Mesenchymal stem cell (in vitro differentiated cells and primary cell): ENCODE results near the gene PIK3R6.

ENCODE experiments used
- DNase-seq: peaks from one replicate; pipeline ENCODE4 v3.0.0-alpha.2; 2013
- H2AFZ ChIP-seq: one replicate; pipeline ENCODE4 v1.6.1; 2013; ENCODE audit warnings: low read depth, mild to moderate bottlenecking, control low read depth, inconsistent platforms, low read length, moderate library complexity
- H2AK5ac ChIP-seq: 2 replicates; pipeline ENCODE4 v1.6.1; 2013; ENCODE audit warnings: low read length, moderate library complexity, mild to moderate bottlenecking, inconsistent platforms; ENCODE audit not compliant: severe bottlenecking
- H2BK120ac ChIP-seq: one replicate; pipeline ENCODE4 v1.6.1; 2013; ENCODE audit warnings: low read depth, mild to moderate bottlenecking, inconsistent platforms, low read length, moderate library complexity
- H2BK12ac ChIP-seq, 2 experiments: one replicate each; pipeline ENCODE4 v1.6.1; 2013; ENCODE audit warnings: inconsistent platforms in 2 of 2, low read length in 2 of 2, mild to moderate bottlenecking in 2 of 2, moderate library complexity in 2 of 2, control low read depth in 1 of 2
- H2BK15ac ChIP-seq: one replicate; pipeline ENCODE4 v1.6.1; 2013; ENCODE audit warnings: mild to moderate bottlenecking, low read depth, inconsistent platforms; ENCODE audit not compliant: poor library complexity, severe bottlenecking
- H2BK5ac ChIP-seq: 2 replicates; pipeline ENCODE4 v1.6.1; 2013; ENCODE audit warnings: low read depth, mild to moderate bottlenecking, low read length, control low read depth, inconsistent platforms; ENCODE audit not compliant: poor library complexity, severe bottlenecking
- H3K14ac ChIP-seq, 2 experiments: one replicate each; pipeline ENCODE4 v1.6.1; 2013; ENCODE audit warnings: inconsistent platforms in 2 of 2, low read length in 2 of 2, control low read depth in 1 of 2, mild to moderate bottlenecking in 1 of 2, moderate library complexity in 1 of 2
- H3K18ac ChIP-seq, 2 experiments: one replicate each; pipeline ENCODE4 v1.6.1; 2013; ENCODE audit warnings: inconsistent platforms in 2 of 2, low read length in 2 of 2, control low read depth in 1 of 2, low read depth in 1 of 2, mild to moderate bottlenecking in 1 of 2
- H3K23ac ChIP-seq, 2 experiments: one replicate each; pipeline ENCODE4 v1.6.1; 2013; ENCODE audit warnings: inconsistent platforms in 2 of 2, low read length in 2 of 2, mild to moderate bottlenecking in 2 of 2, moderate library complexity in 2 of 2, control low read depth in 1 of 2
- H3K27ac ChIP-seq: 2 replicates; pipeline ENCODE4 v1.5.1; 2013; ENCODE audit warnings: mild to moderate bottlenecking, moderate library complexity, low read length, control low read depth, inconsistent platforms; ENCODE audit not compliant: poor library complexity, severe bottlenecking
- H3K27me3 ChIP-seq, 2 experiments: 2 replicates each; pipeline versions ENCODE4 v1.6.1 to v1.7.0; 2013; ENCODE audit warnings: low read length in 2 of 2, mild to moderate bottlenecking in 2 of 2, moderate library complexity in 2 of 2, control low read depth in 1 of 2, inconsistent platforms in 1 of 2; ENCODE audit not compliant: control insufficient read depth in 1 of 2, insufficient read depth in 1 of 2
- H3K36me3 ChIP-seq, 2 experiments: 2 replicates each; pipeline versions ENCODE4 v1.6.1 to v1.7.0; 2013; ENCODE audit warnings: low read length in 2 of 2, control low read depth in 1 of 2, inconsistent platforms in 1 of 2, low read depth in 1 of 2, mild to moderate bottlenecking in 1 of 2; ENCODE audit not compliant: insufficient read depth in 2 of 2, control insufficient read depth in 1 of 2
- H3K4ac ChIP-seq, 2 experiments: one replicate each; pipeline ENCODE4 v1.6.1; 2013; ENCODE audit warnings: inconsistent platforms in 2 of 2, low read length in 2 of 2, mild to moderate bottlenecking in 2 of 2, moderate library complexity in 2 of 2, control low read depth in 1 of 2, low read depth in 1 of 2
- H3K4me1 ChIP-seq: 2 replicates; pipeline ENCODE4 v1.6.1; 2013; ENCODE audit warnings: low read depth, low read length, control low read depth; ENCODE audit not compliant: control insufficient read depth, insufficient read depth
- H3K4me2 ChIP-seq: 2 replicates; pipeline ENCODE4 v1.6.1; 2013; ENCODE audit warnings: low read length, mild to moderate bottlenecking, inconsistent platforms; ENCODE audit not compliant: poor library complexity, severe bottlenecking
- H3K4me3 ChIP-seq, 2 experiments: 2 replicates each; pipeline versions ENCODE4 v1.5.1 to v1.7.0; 2013; ENCODE audit warnings: low read length in 2 of 2, mild to moderate bottlenecking in 2 of 2, control low read depth in 1 of 2, low read depth in 1 of 2; ENCODE audit not compliant: insufficient read depth in 1 of 2
- H3K79me1 ChIP-seq: replicated peaks from 2 replicates; pipeline ENCODE4 v1.6.1; 2013; ENCODE audit warnings: mild to moderate bottlenecking, control low read depth, low read length, inconsistent platforms; ENCODE audit not compliant: poor library complexity, severe bottlenecking
- H3K9ac ChIP-seq: 2 replicates; pipeline ENCODE4 v1.7.0; 2013; ENCODE audit warnings: mild to moderate bottlenecking, low read length, moderate library complexity
- H3K9me3 ChIP-seq: 2 replicates; pipeline ENCODE4 v1.7.0; 2013; ENCODE audit warnings: mild to moderate bottlenecking, low read length; ENCODE audit not compliant: control insufficient read depth
- H4K8ac ChIP-seq: one replicate; pipeline ENCODE4 v1.6.1; 2013; ENCODE audit warnings: inconsistent platforms, mild to moderate bottlenecking, low read length, moderate library complexity
- H4K91ac ChIP-seq: one replicate; pipeline ENCODE4 v1.6.1; 2013; ENCODE audit warnings: mild to moderate bottlenecking, low read length, inconsistent platforms
- WGBS: methylation state at CpG from one replicate; pipeline ENCODE4 v1.1.7; 2013; ENCODE audit warnings: mixed read lengths; 5-methylcytosine and 5-hydroxymethylcytosine counted together

Gene PIK3R6

DNA sequence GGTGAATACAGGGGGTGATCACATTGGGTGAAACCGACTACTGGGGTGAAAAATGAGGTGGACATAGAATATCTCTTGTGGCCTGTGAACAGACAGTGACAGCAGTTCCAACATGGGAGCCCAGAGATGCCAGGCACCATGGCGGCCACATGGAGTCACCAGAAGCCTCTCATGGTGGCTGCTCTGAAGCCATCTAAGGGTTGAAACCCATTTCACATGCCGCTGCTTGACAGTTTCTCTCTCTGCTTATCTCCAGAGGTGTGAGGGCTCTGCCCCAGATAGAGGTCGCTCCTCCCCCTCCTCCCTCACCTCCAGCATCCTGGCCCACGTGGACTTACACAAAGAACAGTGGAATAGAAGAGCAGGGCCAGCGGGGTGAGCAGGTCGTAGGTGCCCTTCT lies 37.9 kb upstream of the PIK3R6 start:
- Histone ChIP-seq H3K79me1 (no peaks in the 10 kb centered on the region), H4K8ac (no peak overlapping the region), H2AK5ac (no peak overlapping the region), H3K27me3 (peaks cover 32 to 41% of the 10 kb centered on the region in 2 experiments), H3K9me3 (no peaks in the 10 kb centered on the region), H3K9ac (no peak overlapping the region), H3K4me1 (no peaks in the 10 kb centered on the region), H2AFZ (no peak overlapping the region), H3K36me3 (no peaks in the 10 kb centered on the region), H4K91ac (no peak overlapping the region), H3K18ac (no peak overlapping the region), H3K4ac (no peak overlapping the region), H3K4me3 (no peak overlapping the region), H2BK120ac (no peak overlapping the region), H2BK5ac (no peak overlapping the region), H2BK15ac (no peak overlapping the region), H3K4me2 (no peak overlapping the region), H2BK12ac (no peak overlapping the region), H3K23ac (no peak overlapping the region), H3K14ac (no peak overlapping the region), H3K27ac (no peak overlapping the region)
- no peak for DNase-seq
- 62% methylated on average over 5 of the region's 7 CpGs for WGBS

DNA sequence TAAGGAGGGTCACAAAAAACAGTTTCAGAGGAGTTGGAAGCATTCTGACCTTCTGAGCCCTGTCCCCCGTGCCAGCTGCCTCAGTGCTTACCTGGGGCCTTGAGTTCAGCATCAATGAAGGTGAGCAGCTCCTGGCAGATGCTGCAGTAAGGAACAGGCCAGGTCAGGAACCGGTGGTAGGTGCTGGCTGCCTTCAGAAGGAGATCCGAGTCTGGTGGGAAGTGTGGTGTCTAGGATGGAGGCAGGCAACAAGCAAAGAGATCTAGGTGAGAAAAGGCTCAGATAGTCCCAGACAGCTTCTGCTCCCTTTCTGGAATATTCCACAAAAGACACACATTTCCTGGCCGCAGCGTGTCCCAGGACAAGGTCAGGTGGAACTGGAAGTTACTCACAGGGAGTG lies 37.2 kb upstream of the PIK3R6 start:
- no peak overlapping the region for H3K4me3 ChIP-seq
- no peak overlapping the region for H3K18ac ChIP-seq
- H3K9ac ChIP-seq: no peak overlapping the region
- H3K27me3 ChIP-seq: peaks cover 29 to 41% of the 10 kb centered on the region in 2 experiments
- no peaks in the 10 kb centered on the region for H3K9me3 ChIP-seq
- H2BK5ac ChIP-seq: no peak overlapping the region
- H3K27ac ChIP-seq: no peak overlapping the region
- H2BK12ac ChIP-seq: no peak overlapping the region
- no peak overlapping the region for H4K91ac ChIP-seq
- no peak overlapping the region for H3K4me2 ChIP-seq
- no peaks in the 10 kb centered on the region for H3K36me3 ChIP-seq
- H2BK15ac ChIP-seq: no peak overlapping the region
- H3K4ac ChIP-seq: no peak overlapping the region
- no peaks in the 10 kb centered on the region for H3K79me1 ChIP-seq
- 68% methylated on average over 5 of the region's 5 CpGs for WGBS
- H3K14ac ChIP-seq: no peak overlapping the region
- H2AK5ac ChIP-seq: no peak overlapping the region
- no peak overlapping the region for H4K8ac ChIP-seq
- no peak overlapping the region for H2AFZ ChIP-seq
- no peak overlapping the region for H2BK120ac ChIP-seq
- no peak overlapping the region for H3K23ac ChIP-seq
- H3K4me1 ChIP-seq: no peaks in the 10 kb centered on the region
- DNase-seq: no peak

DNA sequence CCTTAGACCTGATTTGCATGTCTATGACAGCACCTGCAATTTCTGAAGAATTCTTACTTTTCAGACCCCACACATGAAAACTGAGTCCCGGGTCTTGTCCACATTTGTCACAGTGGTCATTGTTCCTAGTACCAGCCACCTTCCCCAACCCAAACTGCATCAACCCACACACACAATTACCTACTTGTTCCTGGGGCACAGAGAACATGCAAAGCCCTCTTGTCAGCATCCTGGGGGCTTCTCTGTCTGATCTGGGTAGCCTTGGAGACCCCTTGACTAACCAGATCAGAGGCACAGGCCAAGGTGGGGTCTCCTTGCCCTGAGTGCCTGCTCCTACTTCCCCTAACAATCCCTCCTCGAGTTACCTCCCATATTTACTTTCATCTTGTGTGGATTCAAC lies 36.7 kb upstream of the PIK3R6 start:
- no peaks in the 10 kb centered on the region for H3K9me3 ChIP-seq
- H3K4me2 ChIP-seq: no peak overlapping the region
- no peak overlapping the region for H3K27ac ChIP-seq
- no peaks in the 10 kb centered on the region for H3K4me1 ChIP-seq
- no peak overlapping the region for H2AFZ ChIP-seq
- H2BK15ac ChIP-seq: no peak overlapping the region
- H3K4ac ChIP-seq: no peak overlapping the region
- H3K23ac ChIP-seq: no peak overlapping the region
- H2BK12ac ChIP-seq: no peak overlapping the region
- H3K27me3 ChIP-seq: peaks cover 28 to 39% of the 10 kb centered on the region in 2 experiments
- whole genome bisulfite sequencing: 59% methylated on average over 1 of the region's 2 CpGs
- H3K9ac ChIP-seq: no peak overlapping the region
- H4K8ac ChIP-seq: no peak overlapping the region
- DNase-seq: no peak
- H3K79me1 ChIP-seq: no peaks in the 10 kb centered on the region
- no peak overlapping the region for H2BK120ac ChIP-seq
- H4K91ac ChIP-seq: no peak overlapping the region
- no peak overlapping the region for H2BK5ac ChIP-seq
- no peak overlapping the region for H3K14ac ChIP-seq
- H2AK5ac ChIP-seq: no peak overlapping the region
- no peak overlapping the region for H3K4me3 ChIP-seq
- H3K18ac ChIP-seq: no peak overlapping the region
- no peaks in the 10 kb centered on the region for H3K36me3 ChIP-seq

DNA sequence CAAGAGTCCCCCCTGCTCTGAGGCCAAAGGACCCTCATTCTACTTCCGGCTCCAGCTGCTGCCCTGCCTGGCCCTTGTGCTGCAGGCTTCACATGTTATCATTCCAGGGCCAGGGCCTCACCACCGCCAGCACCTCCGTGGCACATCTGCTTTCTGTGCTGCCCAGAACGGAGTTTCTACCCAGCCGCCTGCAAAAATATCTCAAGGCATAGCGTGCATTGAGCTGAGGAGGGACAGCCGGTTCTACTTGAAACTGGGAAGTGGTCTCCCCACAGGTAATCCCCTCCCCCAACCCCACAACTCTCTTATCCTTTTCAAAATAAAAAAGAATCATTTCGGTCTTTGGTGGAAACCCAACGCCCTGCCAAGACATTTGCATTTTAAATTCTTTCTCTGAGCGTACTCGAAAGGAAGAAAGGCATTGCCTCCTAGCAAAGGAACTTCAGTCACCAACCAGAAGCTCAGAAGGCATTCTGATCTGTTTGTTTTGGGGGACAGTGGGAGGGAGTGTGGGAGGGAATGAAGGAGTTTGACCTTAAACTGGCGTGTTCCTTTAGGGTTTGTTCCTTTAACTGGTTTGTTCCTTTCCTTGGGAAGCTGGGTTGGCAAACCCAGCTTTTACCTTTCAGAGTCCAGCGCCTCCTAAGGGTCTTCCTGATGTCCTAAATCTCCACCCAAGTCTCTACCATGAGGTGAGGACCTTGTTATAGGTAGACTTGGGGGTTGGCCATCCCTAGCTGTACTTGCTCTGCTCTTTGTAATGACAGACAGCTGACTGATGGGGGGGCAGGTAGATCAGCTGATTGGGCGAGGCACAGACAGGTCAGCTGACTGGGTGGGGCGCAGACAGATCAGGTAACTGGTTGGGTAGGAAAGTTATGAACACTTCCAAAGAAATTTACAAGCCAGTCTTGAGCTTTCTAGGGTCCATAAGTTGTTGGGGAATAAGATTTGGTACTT lies 33.4 kb upstream of the PIK3R6 start:
- Histone ChIP-seq H3K4ac (no peak overlapping the region), H3K9me3 (no peaks in the 10 kb centered on the region), H3K4me1 (no peaks in the 10 kb centered on the region), H3K79me1 (no peaks in the 10 kb centered on the region), H4K8ac (no peak overlapping the region), H2BK15ac (no peak overlapping the region), H3K36me3 (no peaks in the 10 kb centered on the region), H2BK120ac (no peak overlapping the region), H3K14ac (no peak overlapping the region), H2AFZ (no peak overlapping the region), H3K9ac (no peak overlapping the region), H2BK12ac (no peak overlapping the region), H3K27ac (no peak overlapping the region), H2BK5ac (no peak overlapping the region), H3K4me2 (no peak overlapping the region), H3K27me3 (peaks cover 47 to 67% of the 10 kb centered on the region in 2 experiments), H3K23ac (no peak overlapping the region), H3K18ac (no peak overlapping the region), H3K4me3 (no peak overlapping the region), H2AK5ac (no peak overlapping the region), H4K91ac (no peak overlapping the region)
- DNase-seq: no peak
- WGBS: 70% methylated on average over 13 of the region's 15 CpGs
